ENCODE measurements around the gene HDAC4.

The HDAC4 gene

DNA sequence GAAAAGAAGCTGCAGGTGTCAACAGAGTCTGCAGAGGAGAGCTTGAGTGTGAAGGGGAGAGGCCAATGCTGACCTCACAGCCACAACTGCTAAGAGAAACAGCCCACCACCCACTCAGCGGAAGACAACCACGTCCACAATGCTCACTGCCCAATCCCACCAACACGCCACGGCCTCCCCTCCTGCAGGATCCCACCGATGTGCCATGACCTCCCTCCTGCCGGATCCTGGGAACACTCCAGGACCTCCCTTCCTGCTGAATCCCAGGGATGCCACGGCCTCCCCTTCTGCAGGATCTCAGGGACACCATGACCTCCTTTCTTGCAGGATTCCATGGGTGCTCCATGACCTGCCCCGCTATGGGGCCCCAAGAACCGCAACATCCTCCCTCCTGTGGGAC, 285.2 kb downstream of the HDAC4 start:
- Histone ChIP-seq H4K20me1 (ENCODE audit: insufficient read depth, low read length) (no peaks in the 10 kb centered on the region), H3F3A (ENCODE audit: insufficient read depth, low read length) (no peaks in the 10 kb centered on the region), H3K9me2 (ENCODE audit: low read depth, low read length) (no peaks in the 10 kb centered on the region), H3K79me2 (ENCODE audit: insufficient read depth, low read length) (no peaks in the 10 kb centered on the region), H3K9me3 (ENCODE audit: low read length) (no peaks in the 10 kb centered on the region), H3K4me3 (ENCODE audit: low read depth, low read length, poor library complexity, severe bottlenecking) (no peak overlapping the region), H3K4me1 (ENCODE audit: insufficient read depth, low read length, severe bottlenecking) (no peaks in the 10 kb centered on the region), H3K27me3 (ENCODE audit: insufficient read depth, low read length) (no peaks in the 10 kb centered on the region), H3K36me3 (ENCODE audit: insufficient read depth, low read length) (no peaks in the 10 kb centered on the region), H3K9ac (ENCODE audit: low read length) (no peak overlapping the region), H3K4me2 (ENCODE audit: low read length) (no peak overlapping the region), H2AFZ (ENCODE audit: low read length) (no peak overlapping the region), H3K27ac (ENCODE audit: low read depth, low read length, poor library complexity, severe bottlenecking) (no peak overlapping the region)
- TF ChIP-seq, protein P1, sequence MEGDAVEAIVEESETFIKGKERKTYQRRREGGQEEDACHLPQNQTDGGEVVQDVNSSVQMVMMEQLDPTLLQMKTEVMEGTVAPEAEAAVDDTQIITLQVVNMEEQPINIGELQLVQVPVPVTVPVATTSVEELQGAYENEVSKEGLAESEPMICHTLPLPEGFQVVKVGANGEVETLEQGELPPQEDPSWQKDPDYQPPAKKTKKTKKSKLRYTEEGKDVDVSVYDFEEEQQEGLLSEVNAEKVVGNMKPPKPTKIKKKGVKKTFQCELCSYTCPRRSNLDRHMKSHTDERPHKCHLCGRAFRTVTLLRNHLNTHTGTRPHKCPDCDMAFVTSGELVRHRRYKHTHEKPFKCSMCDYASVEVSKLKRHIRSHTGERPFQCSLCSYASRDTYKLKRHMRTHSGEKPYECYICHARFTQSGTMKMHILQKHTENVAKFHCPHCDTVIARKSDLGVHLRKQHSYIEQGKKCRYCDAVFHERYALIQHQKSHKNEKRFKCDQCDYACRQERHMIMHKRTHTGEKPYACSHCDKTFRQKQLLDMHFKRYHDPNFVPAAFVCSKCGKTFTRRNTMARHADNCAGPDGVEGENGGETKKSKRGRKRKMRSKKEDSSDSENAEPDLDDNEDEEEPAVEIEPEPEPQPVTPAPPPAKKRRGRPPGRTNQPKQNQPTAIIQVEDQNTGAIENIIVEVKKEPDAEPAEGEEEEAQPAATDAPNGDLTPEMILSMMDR (IDR thresholded peaks at IDR 0.05; ENCODE audit: low read length): no peak
- TF ChIP-seq EZH2 (IDR thresholded peaks at IDR 0.05; ENCODE audit: borderline replicate concordance, low read length): no peak

DNA sequence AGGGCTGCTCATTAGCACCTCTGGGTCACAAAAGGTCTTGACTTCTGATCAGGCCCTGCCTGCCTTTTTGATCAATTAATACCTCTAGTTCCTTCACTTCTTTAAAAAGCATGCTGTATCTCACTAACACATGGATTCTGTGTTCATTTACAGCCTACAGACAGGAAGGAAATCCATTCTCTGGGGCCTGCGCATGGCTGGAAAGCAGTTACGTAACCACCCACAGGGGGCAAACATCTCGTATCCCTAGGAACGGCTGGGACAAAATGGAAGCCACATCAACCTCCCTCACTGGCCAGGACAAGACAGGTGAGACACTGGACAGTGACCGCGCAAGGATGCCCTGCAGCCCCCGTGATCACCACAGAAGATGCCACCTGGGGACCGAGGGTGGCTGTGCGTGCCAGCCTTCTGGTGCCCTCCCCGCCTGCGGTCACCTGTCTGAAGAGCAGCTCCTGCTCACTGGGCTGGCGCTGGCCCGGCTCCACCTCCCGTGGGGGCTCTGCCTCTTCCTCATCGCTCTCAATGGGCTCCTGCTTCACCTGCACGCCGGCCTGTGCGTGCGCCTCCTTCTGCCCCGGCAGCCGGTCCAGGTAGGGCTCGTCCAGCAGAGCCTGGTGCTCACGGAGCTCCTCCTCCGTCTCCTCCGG, 286.1 kb downstream of the HDAC4 start:
- H3F3A ChIP-seq (ENCODE audit: insufficient read depth, low read length): no peaks in the 10 kb centered on the region
- no peaks in the 10 kb centered on the region for H3K79me2 ChIP-seq (ENCODE audit: insufficient read depth, low read length)
- no peaks in the 10 kb centered on the region for H3K9me2 ChIP-seq (ENCODE audit: low read depth, low read length)
- H3K4me2 ChIP-seq (ENCODE audit: low read length): no peak overlapping the region
- no peak overlapping the region for H2AFZ ChIP-seq (ENCODE audit: low read length)
- H3K27me3 ChIP-seq (ENCODE audit: insufficient read depth, low read length): no peaks in the 10 kb centered on the region
- H3K4me1 ChIP-seq (ENCODE audit: insufficient read depth, low read length, severe bottlenecking): no peaks in the 10 kb centered on the region
- no peaks in the 10 kb centered on the region for H3K36me3 ChIP-seq (ENCODE audit: insufficient read depth, low read length)
- TF ChIP-seq EZH2 (IDR thresholded peaks at IDR 0.05; ENCODE audit: borderline replicate concordance, low read length): no peak
- TF ChIP-seq, protein P1 (IDR thresholded peaks at IDR 0.05; ENCODE audit: low read length): no peak
- H3K9ac ChIP-seq (ENCODE audit: low read length): no peak overlapping the region
- H4K20me1 ChIP-seq (ENCODE audit: insufficient read depth, low read length): no peaks in the 10 kb centered on the region
- H3K4me3 ChIP-seq (ENCODE audit: low read depth, low read length, poor library complexity, severe bottlenecking): no peak overlapping the region
- no peak overlapping the region for H3K27ac ChIP-seq (ENCODE audit: low read depth, low read length, poor library complexity, severe bottlenecking)
- H3K9me3 ChIP-seq (ENCODE audit: low read length): no peaks in the 10 kb centered on the region

DNA sequence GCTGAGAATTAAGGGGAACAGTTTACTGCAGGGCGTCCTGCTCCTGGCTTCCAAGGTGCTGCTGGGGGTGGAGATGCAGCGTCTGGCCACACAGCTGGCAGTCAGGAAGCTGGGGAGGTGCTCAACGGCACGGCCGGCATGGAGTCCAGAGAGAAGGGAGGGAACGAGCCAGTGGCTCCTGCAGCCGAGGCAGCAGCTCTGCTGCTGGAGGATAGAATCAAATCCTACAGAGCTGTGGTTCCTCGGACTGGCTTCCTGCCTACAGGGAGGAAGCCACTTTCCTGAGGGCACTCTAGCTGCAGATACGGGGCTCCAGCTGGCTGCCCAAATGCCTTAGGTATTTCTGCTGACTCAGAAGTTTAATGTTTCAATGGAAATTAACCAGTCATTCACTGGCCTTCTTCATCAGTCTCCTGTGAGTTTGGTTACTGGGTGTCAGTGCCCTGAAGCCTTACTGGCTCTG, 286.7 kb downstream of the HDAC4 start:
- Histone ChIP-seq H3K9ac (ENCODE audit: low read length) (no peak overlapping the region), H4K20me1 (ENCODE audit: insufficient read depth, low read length) (no peaks in the 10 kb centered on the region), H3F3A (ENCODE audit: insufficient read depth, low read length) (no peaks in the 10 kb centered on the region), H3K36me3 (ENCODE audit: insufficient read depth, low read length) (no peaks in the 10 kb centered on the region), H3K4me2 (ENCODE audit: low read length) (no peak overlapping the region), H3K9me3 (ENCODE audit: low read length) (no peaks in the 10 kb centered on the region), H3K4me3 (ENCODE audit: low read depth, low read length, poor library complexity, severe bottlenecking) (no peak overlapping the region), H3K27me3 (ENCODE audit: insufficient read depth, low read length) (no peaks in the 10 kb centered on the region), H3K79me2 (ENCODE audit: insufficient read depth, low read length) (no peaks in the 10 kb centered on the region), H3K27ac (ENCODE audit: low read depth, low read length, poor library complexity, severe bottlenecking) (no peak overlapping the region), H3K9me2 (ENCODE audit: low read depth, low read length) (no peaks in the 10 kb centered on the region), H3K4me1 (ENCODE audit: insufficient read depth, low read length, severe bottlenecking) (no peaks in the 10 kb centered on the region), H2AFZ (ENCODE audit: low read length) (no peak overlapping the region)
- TF ChIP-seq, protein P1 (IDR thresholded peaks at IDR 0.05; ENCODE audit: low read length): no peak
- no peak for TF ChIP-seq EZH2 (IDR thresholded peaks at IDR 0.05; ENCODE audit: borderline replicate concordance, low read length)
